ENCODE measurements around the gene DNAJB14.

DNAJB14 gene

DNA sequence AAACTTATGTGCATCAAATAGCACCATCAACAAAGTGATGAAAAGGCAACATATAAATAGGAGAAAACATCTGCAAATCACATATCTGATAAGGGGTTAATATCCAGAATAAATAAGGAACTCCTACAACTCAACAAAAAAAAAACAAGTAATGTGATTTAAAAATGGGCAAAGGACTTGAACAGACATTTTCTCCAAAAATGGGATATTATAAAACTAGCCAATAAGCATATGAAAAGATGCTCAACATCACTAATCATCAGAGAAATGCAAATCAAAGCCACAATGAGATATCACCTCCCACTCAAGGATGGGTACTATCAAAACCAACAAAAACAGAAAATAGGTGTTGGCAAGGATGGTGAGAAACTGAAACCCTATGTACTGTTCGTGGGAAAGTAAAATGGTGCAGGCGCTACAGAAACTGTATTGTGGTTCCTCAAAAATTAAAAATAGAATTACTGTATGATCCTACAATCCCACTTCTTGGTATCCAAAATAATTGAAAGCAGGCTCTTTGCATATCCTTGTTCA is 2.4 kb downstream of the DNAJB14 start:
- no peak for DNase-seq

DNA sequence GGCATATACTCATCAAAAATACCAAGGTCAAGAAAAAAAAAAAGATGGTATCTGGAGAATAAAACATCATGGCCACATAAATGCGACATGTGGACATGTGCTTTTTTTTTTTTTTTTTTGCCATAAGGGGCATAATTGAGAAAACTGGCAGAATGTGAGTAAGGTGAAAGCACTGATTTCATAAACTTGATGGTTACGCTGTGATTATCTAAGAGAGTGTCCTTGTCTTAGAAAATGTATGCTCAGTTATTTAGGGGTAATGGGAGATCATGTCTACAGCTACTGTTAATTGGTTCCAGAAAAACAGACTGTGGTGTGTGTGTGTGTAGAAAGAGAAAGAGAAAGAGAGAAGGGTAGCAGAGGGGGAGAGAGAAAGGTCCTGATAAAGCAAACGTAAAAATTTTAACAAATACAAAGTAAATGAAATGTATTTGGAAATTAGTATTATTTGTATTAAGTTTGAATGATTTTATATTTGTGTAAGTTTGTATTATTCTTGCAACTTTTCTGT is 8.1 kb downstream of the DNAJB14 start:
- no peak for DNase-seq

DNA sequence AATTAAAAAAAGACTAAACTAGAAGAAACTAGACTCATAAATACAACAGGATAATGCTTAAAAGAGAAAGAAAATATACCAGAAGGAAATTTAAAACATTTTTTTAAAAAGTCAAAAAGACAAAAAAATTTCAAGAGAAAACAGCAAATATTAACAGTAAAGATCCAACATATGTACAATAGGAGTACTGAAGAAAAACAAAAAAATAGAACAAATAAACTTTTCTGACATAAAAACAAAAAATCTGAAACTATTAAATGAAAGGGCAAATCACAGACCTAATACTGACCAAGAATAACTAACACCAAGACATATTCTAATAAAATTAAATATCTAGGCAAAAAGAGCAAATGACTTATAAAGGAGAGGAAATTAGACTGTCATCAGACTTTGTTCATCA is 11.5 kb downstream of the DNAJB14 start:
- no peak for DNase-seq

DNA sequence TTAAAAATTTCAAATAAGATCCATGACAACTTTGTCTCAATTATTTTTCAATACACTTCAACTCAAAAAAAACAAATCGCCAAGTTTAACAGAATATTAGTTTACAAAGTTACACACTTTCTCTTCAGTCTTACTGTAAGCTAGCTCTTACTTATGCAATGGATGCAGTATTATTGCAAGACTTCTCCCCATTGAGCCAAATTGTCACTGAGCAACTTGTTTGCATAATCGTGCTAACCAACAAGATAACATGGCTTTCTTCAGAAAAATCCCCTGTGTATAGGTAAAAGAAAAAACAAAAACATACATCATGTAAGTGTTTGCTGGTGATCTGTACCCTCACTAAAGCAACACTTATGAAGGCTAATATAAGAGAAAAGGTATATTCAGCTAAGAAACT is 18.9 kb downstream of the DNAJB14 start:
- no peak for DNase-seq

GRCh38 chr4:99921174-99921573 is 25.2 kb downstream of the DNAJB14 start:
- no peak for DNase-seq

DNA sequence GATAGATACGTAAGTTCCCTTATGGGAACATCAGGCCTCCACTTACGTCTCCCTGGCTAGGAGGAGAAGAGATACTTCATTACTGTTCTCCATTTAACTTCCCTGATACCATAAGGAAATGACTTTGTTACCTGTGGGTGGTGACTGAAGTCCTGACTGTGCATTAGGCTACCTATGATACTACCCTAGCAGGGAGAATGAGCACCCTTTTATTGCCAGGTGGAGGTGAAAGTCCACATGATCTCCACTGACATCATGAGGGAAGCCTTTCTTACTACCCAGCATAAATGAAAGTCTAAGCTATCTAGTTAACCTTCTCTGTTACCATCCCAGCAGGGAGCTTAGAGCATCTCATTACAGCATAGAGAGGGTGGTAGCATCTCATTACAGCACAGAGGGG is 27.8 kb downstream of the DNAJB14 start:
- no peak for DNase-seq

DNA sequence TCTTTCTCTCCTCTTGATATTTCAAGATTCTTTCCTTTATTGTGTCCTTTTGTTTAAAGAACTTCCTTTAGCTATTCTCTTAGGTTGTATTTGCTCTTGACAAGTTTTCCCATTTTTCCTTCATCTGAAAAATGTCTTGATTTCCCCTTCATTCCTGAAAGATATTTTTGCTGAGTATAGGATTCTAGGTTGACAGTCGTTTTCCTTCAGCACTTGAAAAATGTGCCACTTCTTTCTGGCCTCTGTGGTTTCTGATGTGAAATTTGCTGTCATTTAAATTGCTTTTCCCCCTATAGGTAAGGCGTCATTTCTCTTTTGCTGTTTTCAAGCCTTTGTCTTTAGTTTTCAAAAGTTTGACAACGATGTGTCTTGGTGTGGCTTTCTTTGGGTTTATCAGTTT is 28.8 kb downstream of the DNAJB14 start:
- no peak for DNase-seq

- no peak for DNase-seq
Observed at GRCh38 chr4:99915449-99915848, 31.0 kb downstream of the DNAJB14 start.

GRCh38 chr4:99894998-99895397 is 51.4 kb downstream of the DNAJB14 start:
- DNase-seq = no peak

- DNase-seq = peak; percentile 48
Observed at GRCh38 chr4:99894161-99894997, 52.0 kb downstream of the DNAJB14 start, which contains the start of gene LAMTOR3. Gene LAMTOR3, minus strand, starts transcription at chr4:99894427. Its CDS starts 464 bp downstream, at chr4:99893963.

DNA sequence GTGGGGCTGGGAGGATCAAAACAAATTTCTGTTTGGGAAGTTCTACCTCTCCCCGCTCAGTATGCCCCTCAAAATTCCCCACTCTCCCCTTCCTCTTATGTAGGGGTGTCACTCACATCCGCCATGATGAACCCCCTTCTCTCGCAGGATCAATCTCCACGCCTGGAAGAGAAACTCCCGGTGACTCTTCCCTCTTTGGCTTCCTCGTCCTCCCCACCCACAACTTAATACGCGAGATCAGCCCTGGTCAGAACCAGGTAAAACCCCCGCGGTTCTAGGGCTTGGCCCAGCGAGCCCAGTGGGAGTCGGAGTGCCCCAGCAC is 52.6 kb downstream of the DNAJB14 start:
- no peak for DNase-seq

- no peak for DNase-seq
Observed at GRCh38 chr4:99893029-99893428, 53.4 kb downstream of the DNAJB14 start.

- no peak for DNase-seq
Observed at GRCh38 chr4:99891351-99891750, 55.1 kb downstream of the DNAJB14 start.

GRCh38 chr4:99887837-99888236 is 58.6 kb downstream of the DNAJB14 start:
- no peak for DNase-seq

DNA sequence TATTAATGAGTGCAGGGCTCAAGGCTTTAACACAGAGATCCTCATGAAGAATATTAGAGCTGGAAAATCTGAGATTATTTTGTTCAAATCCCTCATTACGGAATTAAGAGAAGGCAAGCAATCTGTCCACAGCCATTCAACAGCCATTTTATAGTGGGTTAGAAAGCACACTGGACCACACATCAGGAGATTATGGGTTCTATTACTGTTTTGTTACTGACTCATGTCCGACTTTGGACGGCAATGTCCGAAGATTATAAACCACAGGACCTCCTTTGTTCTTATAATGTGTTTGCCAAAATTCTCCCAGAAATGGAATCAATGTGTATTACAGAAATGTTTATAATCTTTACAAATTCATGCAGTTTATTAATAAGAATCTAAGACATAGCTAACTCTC is 60.3 kb downstream of the DNAJB14 start:
- no peak for DNase-seq

DNA sequence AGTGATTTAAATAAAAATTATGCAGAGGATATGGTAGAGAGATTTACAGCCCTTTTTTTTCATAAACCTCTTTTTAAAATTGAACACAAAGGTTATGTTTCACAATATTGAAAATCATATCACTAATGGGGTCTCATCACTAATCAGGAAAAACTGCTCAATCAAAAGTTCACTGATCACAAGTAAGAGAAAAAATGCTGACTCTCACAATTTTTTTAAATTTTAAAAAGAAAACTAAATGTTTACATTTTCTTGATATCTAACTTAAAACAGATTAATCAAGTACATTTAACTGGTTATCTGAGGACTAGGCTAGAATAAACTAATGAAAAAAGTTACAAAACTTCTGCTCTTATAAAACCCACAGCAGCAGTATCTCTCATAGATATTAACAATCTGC is 60.7 kb downstream of the DNAJB14 start:
- no peak for DNase-seq

GRCh38 chr4:99885063-99885664 is 61.3 kb downstream of the DNAJB14 start:
- no peak for DNase-seq

DNA sequence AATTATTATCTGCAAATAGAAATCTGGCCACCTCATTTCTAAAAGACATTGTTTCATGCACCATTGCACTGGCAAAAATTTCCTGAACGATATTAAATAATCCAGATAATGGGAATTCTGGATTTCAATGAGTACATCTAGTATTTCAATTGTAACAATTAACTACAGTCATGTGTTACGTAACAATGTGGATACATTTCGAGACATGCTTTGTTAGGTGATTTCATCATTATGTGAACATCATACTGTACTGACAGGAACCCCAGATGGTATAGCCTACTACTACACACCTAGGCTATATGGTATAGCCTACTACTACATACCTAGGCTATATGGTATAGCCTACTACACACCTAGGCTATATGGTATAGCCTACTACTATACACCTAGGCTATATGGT is 67.0 kb downstream of the DNAJB14 start:
- DNase-seq = no peak

GRCh38 chr4:99878604-99879003 is 67.8 kb downstream of the DNAJB14 start:
- DNase-seq = no peak

DNA sequence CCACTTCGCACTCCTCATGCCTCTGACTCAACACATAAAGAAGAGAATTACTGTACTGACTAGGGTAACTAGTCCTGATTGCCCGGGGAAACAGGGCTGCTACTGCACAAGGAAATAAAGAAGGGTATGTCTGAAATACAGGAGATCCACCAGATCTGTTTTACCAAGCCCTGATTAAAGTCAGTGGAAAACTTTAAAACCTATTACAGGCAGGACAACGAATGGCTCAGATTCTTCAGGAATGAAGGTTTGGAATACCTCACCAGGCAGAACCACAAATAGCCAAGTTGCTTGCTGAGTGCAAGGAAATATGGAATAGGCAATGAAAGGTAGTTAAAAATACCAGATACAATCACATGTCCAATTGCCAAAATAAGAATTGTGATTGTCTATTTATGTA is 69.5 kb downstream of the DNAJB14 start:
- DNase-seq = no peak

GRCh38 chr4:99875071-99875470 is 71.3 kb downstream of the DNAJB14 start:
- no peak for DNase-seq

GRCh38 chr4:99872570-99872969 is 73.8 kb downstream of the DNAJB14 start:
- no peak for DNase-seq

DNA sequence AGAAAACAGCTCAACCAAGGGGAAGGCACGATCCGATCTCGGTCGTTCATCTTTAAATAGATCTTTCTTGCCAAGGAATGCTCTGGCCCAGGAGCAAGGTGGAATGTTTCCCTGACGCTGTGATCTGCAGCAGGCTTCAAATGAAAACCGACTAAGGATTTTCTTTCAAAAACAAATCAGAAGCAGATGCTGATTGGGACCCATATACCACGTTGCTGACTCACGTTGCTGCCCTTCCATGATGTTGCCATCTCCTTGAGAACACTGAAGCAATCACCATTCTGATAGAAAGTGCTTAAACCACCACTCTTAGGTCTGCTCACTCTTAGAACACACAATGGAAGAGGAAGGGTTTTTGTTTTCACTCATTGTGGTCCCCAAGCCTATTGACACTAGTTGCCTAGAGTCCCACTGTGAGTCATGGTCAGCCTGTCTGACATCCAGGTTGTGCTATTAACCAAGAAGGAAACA is 78.3 kb downstream of the DNAJB14 start:
- no peak for DNase-seq

DNA sequence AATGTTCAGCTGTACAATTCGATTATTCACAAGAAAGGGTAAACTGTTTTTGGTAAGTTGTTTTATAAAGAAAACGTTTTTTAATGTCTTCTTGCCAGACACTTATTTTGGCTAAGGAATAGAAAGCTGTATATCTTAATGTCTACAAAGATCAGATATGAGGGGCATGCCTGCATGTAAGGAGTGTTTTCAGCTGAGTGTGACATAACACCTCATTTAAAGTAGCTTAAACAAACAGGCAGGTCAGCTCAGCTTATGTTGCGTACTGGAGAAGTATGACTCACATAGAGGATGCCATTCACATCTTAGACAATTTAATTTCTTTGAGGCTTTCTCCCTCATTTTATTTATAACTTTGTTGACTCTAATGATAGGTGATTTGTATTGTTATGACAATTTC is 82.6 kb downstream of the DNAJB14 start:
- DNase-seq = no peak

Data from NCI-H2029 treated with DMSO at 0.1 percent for 48 hours (cell line).